DMS 273 (cell line): Measurements from ENCODE around the gene MYH11.
"Not testable (repeated sequence)": the region's sequence is repeated elsewhere in the genome, so short reads cannot be mapped to it uniquely, and the experiment has no call there.

Source experiments
- DNase-seq: peaks from one replicate; lab custom pipeline; 2025; ENCODE audit not compliant: unreplicated experiment; lab: John Stamatoyannopoulos, UW

The MYH11 gene

GRCh38 chr16:15682105-15682570 is 174.7 kb downstream of the MYH11 start:
- DNase-seq = peak; percentile 59

GRCh38 chr16:15677447-15677846 is 179.4 kb downstream of the MYH11 start:
- no peak for DNase-seq

DNA sequence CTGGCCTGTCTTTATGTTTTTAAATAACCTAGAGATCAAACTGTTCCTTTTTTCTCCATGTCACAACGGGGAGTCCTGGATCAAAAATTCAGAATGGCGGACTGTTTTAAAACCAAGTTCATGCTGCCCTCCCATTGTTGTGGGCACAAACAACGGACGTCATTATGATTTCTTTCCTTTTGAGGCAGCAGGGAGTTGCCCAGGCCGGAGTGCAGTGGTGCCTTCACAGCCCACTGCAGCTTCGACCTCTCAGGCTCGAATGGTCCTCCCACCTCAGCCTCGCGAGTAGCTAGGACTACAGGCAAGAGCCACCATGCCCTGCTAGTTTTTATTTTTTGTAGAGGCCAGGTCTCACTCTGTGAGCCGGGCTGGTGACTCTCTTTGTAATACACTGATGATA is 180.3 kb downstream of the MYH11 start:
- DNase-seq = no peak

DNA sequence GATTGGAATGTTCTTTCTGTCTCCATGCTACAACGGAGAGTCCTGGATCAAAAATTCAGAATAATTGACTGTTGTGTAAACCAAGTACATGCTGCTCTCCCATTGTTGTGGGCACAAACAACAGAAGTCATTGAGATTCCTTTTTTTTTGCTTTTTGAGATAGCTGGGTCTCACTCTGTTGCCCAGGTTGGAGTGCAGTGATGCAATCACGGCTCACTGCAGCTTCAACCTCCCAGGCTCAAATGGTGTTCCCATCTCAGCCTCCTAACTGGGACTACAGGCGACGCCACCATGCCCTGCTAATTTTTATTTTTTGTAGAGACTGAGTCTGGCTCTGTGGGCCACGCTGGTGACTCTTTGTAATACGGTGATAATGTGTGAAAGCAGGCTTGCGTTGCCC is 182.3 kb downstream of the MYH11 start:
- DNase-seq = no peak

DNA sequence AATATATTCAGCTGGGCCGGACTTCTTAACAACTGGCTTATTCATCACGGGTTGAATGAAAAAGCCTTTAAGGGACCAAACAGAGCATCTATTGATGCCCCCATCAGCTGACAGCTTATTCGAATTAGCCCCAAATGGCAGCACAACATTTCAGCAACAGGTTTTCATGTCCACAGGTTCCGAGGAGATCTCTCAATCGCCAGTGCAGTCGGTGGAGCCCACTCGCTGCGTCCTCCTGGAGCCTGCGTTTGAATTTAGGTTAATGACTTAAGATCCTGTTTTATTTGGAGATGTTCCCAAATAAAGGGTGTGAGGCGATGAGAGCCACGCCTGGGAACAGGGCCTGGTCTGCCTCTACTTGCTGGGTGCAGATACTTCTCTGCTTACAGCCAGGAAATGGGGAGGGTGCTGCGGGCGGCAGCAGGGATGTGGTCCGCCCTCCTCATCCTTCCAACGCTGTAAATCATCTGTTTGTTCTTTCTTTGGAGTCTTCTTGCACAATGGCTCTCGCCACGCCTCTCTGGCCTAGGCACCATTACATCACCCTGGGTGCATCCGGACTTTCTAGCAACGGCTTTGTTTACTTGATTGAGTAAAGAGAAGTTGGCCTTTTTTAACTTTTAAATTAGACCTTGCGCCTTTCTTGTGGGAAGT is 184.2 kb downstream of the MYH11 start:
- DNase-seq = no peak

DNA sequence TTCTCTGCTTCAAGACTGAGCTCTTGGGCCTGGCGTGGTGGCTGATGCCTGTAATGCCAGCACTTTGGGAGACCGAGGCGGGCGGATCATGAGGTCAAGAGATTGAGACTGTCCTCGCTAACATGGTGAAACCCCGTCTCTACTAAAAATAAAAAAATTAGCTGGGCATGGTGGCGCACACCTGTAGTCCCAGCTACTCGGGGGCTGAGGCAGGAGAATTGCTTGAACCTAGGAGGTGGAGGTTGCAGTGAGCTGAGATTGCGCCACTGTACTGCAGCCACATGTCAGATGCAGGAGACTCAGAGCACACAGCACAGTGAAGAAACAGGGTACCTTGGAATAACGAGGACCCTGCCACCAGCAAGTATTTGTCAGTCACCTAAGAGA is 184.7 kb downstream of the MYH11 start:
- not testable (repeated sequence) for DNase-seq

- no peak for DNase-seq
These were observed 185.2 kb downstream of the MYH11 start for GRCh38 chr16:15671530-15672117.

GRCh38 chr16:15667091-15667742 is 189.6 kb downstream of the MYH11 start:
- no peak for DNase-seq

DNA sequence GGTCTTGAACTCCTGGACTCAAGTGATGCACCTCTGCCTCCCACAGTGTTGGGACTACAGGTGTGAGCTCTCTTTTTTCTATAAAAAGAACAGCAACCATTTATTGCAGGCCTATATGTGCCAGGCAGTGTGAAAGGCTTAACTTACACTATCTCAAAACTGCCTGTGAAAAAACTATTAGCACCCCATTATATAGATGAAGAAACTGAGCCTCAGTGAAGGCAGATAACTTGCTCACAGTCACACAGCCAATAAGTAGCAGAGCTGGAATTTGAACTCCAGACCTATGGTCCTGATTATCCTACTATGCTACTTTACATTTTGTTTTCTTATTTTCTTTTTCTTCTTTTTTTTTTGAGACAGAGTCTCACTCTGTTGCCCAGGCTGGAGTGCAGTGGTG is 191.7 kb downstream of the MYH11 start:
- no peak for DNase-seq

DNA sequence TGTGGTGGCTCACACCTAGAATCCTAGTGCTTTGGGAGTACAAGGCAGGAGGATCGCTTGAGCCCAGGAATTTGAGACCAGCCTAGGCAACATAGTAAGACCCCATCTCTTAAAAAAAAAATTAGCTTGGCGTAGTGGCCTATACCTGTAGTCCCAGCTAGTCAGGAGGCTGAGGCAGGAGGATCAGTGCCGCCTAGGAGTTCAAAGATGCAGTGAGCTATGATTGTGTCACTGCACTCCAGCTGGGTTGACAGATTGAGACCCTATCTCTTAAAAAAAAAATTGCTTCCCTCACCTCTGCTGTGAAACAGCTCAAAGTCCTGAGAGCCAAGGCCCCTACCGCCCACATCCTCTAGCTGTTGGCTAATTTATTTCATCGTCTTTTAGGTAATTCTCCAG is 196.6 kb downstream of the MYH11 start:
- DNase-seq = no peak

DNA sequence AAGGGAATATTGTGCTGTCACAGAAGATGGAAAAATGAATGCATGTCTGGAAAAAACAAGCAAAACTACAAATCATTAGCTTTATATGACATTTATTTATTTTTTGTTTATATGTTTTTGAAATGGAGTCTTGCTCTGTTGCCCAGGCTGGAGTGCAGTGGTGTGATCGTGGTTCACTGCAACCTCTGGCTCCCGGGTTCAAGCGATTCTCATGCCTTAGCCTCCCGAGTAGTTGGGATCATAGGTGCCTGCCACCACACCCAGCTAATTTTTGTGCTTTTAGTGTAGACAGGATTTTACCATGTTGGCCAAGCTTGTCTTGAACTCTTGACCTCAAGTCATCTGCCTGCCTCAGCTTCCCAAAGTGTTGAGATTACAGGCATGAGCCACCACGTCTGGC is 198.3 kb downstream of the MYH11 start:
- no peak for DNase-seq

- DNase-seq = no peak
These were observed 198.7 kb downstream of the MYH11 start for GRCh38 chr16:15658149-15658548.

GRCh38 chr16:15655561-15655960 is 201.3 kb downstream of the MYH11 start:
- DNase-seq = not testable (repeated sequence)

DNA sequence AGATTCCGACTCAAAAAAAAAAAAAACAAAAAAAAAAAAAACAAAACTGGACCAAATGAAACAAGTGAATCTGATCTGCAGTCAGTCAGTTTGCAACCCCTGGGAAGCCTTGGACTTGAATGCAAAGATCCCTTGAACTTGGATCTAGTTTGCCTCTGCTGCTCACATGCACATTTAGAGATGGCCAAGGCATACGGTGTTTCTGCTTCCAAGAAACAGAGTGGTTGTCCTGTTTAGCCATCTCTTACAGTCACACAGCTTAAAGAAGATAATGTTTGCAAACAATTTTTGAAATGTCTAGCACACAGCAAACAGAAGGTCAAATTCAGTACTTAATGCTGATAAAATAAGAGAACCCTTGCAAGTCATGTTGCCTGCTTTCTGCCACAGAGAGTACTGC is 202.2 kb downstream of the MYH11 start:
- no peak for DNase-seq

- peak; percentile 36 for DNase-seq
These were observed 203.6 kb downstream of the MYH11 start for GRCh38 chr16:15653227-15653626.
